ENCODE measurements around the gene OVCA2. TPM values are rescaled to one million over a fixed set of nuclear protein-coding genes. Genes with fewer than 3 reads are reported as not detected.

OVCA2 gene
- total RNA-seq, 1 donor from 2014 or later, result 69.0 TPM

GRCh38 chr17:2018716-2019510, 22.9 kb upstream of the OVCA2 start:
- TF ChIP-seq CTCF (IDR thresholded peaks at IDR 0.05; ENCODE audit: insufficient read depth, low read length, severe bottlenecking), result no peak
- DNase-seq (ENCODE audit: low read depth), result no peak
- Histone ChIP-seq H3K27me3 (ENCODE audit: control insufficient read depth, insufficient read depth, low read length) (peaks cover 6% of the 10 kb centered on the region), H3K4me3 (ENCODE audit: low read depth, low read length) (no peak overlapping the region), H3K36me3 (ENCODE audit: control insufficient read depth, insufficient read depth, low read length) (no peaks in the 10 kb centered on the region)
- FAIRE-seq, result no peak

- no peak for FAIRE-seq
- Histone ChIP-seq H3K27me3 (ENCODE audit: control insufficient read depth, insufficient read depth, low read length) (peaks cover 10% of the 10 kb centered on the region), H3K36me3 (ENCODE audit: control insufficient read depth, insufficient read depth, low read length) (no peaks in the 10 kb centered on the region), H3K4me3 (ENCODE audit: low read depth, low read length) (no peak overlapping the region)
- no peak for TF ChIP-seq CTCF (IDR thresholded peaks at IDR 0.05; ENCODE audit: insufficient read depth, low read length, severe bottlenecking)
- DNase-seq (ENCODE audit: low read depth), result no peak
These were observed 22.1 kb upstream of the OVCA2 start for GRCh38 chr17:2019723-2020122.

- FAIRE-seq (no peak), DNase-seq (ENCODE audit: low read depth) (no peak)
- no peak overlapping the region for H3K4me3 ChIP-seq (ENCODE audit: low read depth, low read length)
- no peaks in the 10 kb centered on the region for H3K36me3 ChIP-seq (ENCODE audit: control insufficient read depth, insufficient read depth, low read length)
- no peak for TF ChIP-seq CTCF (IDR thresholded peaks at IDR 0.05; ENCODE audit: insufficient read depth, low read length, severe bottlenecking)
- peaks cover 10% of the 10 kb centered on the region for H3K27me3 ChIP-seq (ENCODE audit: control insufficient read depth, insufficient read depth, low read length)
These were observed 21.1 kb upstream of the OVCA2 start for GRCh38 chr17:2020721-2021120.

GRCh38 chr17:2022647-2023240, 19.1 kb upstream of the OVCA2 start:
- DNase-seq (ENCODE audit: low read depth) (no peak), FAIRE-seq (no peak)
- TF ChIP-seq CTCF (IDR thresholded peaks at IDR 0.05; ENCODE audit: insufficient read depth, low read length, severe bottlenecking), result no peak

GRCh38 chr17:2023256-2023655, 18.6 kb upstream of the OVCA2 start:
- FAIRE-seq, result no peak
- peaks cover 10% of the 10 kb centered on the region for H3K27me3 ChIP-seq (ENCODE audit: control insufficient read depth, insufficient read depth, low read length)
- no peak for DNase-seq (ENCODE audit: low read depth)

More at GRCh38 chr17:2022647-2023240, 19.1 kb upstream of the OVCA2 start:
- no peaks in the 10 kb centered on the region for H3K36me3 ChIP-seq (ENCODE audit: control insufficient read depth, insufficient read depth, low read length)
- H3K27me3 ChIP-seq (ENCODE audit: control insufficient read depth, insufficient read depth, low read length), result peaks cover 10% of the 10 kb centered on the region
- H3K4me3 ChIP-seq (ENCODE audit: low read depth, low read length), result no peak overlapping the region

More at GRCh38 chr17:2023256-2023655, 18.6 kb upstream of the OVCA2 start:
- no peak overlapping the region for H3K4me3 ChIP-seq (ENCODE audit: low read depth, low read length)
- H3K36me3 ChIP-seq (ENCODE audit: control insufficient read depth, insufficient read depth, low read length), result no peaks in the 10 kb centered on the region
- no peak for TF ChIP-seq CTCF (IDR thresholded peaks at IDR 0.05; ENCODE audit: insufficient read depth, low read length, severe bottlenecking)

Measured in bronchial epithelial cell (primary cell).